ENCODE data around the gene ARHGEF28.

DNA sequence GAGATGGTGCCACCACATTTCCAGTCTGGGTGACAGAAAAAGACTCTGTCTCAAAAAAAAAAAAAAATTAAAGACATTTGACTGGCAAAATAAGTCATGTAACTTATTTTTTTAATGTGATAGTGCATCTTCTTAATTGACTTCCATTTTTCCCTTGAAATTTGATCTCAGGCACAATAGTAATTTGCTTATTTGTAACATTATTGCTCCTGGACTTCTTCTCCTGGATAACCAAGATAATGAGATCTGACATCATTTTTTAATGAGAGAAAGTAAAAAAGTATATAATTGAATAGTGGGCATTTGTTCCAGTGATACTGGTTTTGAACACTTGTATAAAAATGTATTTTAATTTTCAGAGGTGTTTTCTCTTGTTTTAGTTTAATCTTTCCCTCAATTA, 3.5 kb downstream of the ARHGEF28 start:
- TF ChIP-seq, protein P1, sequence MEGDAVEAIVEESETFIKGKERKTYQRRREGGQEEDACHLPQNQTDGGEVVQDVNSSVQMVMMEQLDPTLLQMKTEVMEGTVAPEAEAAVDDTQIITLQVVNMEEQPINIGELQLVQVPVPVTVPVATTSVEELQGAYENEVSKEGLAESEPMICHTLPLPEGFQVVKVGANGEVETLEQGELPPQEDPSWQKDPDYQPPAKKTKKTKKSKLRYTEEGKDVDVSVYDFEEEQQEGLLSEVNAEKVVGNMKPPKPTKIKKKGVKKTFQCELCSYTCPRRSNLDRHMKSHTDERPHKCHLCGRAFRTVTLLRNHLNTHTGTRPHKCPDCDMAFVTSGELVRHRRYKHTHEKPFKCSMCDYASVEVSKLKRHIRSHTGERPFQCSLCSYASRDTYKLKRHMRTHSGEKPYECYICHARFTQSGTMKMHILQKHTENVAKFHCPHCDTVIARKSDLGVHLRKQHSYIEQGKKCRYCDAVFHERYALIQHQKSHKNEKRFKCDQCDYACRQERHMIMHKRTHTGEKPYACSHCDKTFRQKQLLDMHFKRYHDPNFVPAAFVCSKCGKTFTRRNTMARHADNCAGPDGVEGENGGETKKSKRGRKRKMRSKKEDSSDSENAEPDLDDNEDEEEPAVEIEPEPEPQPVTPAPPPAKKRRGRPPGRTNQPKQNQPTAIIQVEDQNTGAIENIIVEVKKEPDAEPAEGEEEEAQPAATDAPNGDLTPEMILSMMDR (IDR thresholded peaks at IDR 0.05) = no peak
- no peak for TF ChIP-seq EZH2 (IDR thresholded peaks at IDR 0.05; ENCODE audit: borderline replicate concordance, insufficient read depth, low read depth, low read length, poor library complexity, severe bottlenecking)

Data from B cell (primary cell).